Measurements from ENCODE around the gene LMNB1. TPM values are rescaled to one million over a fixed set of nuclear protein-coding genes. Genes with fewer than 3 reads are reported as not detected.
"Not testable (repeated sequence)": the region's sequence is repeated elsewhere in the genome, so short reads cannot be mapped to it uniquely, and the experiment has no call there.

LMNB1 gene
- total RNA-seq, 1 donor from 2014 or later = 200 TPM

DNA sequence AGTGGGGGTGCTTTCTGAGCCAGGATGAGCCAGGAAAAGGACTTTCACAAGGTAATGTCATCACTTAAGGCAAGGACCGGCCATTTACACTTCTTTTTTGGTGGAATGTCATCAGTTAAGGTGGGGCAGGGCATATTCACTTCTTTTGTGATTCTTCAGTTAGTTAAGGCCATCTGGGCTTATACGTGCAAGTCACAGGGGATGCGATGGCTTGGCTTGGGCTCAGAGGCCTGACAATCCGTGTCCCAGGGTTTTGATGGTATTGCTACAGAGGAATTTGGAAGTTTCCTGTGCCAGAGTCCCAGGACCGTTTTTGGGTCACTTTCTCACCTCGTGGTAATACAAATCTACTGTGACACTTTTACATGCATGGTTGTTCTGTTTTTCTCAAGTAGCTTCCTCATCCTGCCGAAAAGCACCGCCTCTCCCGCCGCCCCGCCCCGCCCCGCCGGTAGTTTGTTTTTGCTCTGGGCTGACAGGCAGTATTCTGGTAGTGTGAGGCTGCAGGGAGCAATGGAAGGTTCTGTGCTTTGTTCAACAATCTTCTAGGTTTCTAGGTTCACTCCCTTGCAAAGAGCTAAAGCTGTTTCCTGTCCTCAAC is 68.6 kb downstream of the LMNB1 start:
- Mint-ChIP-seq H3K4me1 (ENCODE audit: low read depth) (peaks cover 39% of the 10 kb centered on the region), H3K27ac (peak overlapping the region; percentile 68)
- H3K4me3 Mint-ChIP-seq; H3K9me3 Mint-ChIP-seq; H3K36me3 Mint-ChIP-seq (ENCODE audit: low read depth); DNase-seq (ENCODE audit: low spot score); H3K27me3 Mint-ChIP-seq (ENCODE audit: insufficient read depth): not testable (repeated sequence)
- intact Hi-C loops (cut with micrococcal nuclease) = loop anchor here (1.0 kb wide), 1 partner anchor 8 kb away; no protein-coding TSS in a partner anchor

DNA sequence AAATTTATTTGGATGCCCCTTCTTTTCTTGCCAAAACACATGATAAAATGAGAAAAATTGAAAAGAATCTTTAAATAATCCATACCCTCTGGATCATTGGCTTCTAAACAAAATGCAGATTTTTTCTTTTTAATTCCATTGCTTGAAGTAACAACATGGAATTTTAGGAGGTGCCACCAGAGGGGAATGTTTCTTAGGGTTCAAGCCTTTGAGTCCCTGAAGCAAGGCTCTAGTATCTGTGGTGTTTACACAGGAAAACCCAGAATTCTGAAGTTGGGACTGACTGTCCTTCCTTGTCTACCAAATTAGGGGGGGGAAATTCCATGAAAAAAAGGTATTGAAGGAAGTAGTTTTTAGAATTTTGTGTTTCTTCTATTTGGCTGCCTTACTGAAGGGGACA is 69.4 kb downstream of the LMNB1 start:
- Mint-ChIP-seq H3K4me3 (no peak overlapping the region), H3K27ac (no peak overlapping the region), H3K36me3 (ENCODE audit: low read depth) (no peaks in the 10 kb centered on the region), H3K27me3 (ENCODE audit: insufficient read depth) (no peaks in the 10 kb centered on the region), H3K9me3 (no peaks in the 10 kb centered on the region), H3K4me1 (ENCODE audit: low read depth) (peaks cover 42% of the 10 kb centered on the region)
- DNase-seq (ENCODE audit: low spot score) = no peak
- intact Hi-C loops (cut with micrococcal nuclease) = no loop called here

DNA sequence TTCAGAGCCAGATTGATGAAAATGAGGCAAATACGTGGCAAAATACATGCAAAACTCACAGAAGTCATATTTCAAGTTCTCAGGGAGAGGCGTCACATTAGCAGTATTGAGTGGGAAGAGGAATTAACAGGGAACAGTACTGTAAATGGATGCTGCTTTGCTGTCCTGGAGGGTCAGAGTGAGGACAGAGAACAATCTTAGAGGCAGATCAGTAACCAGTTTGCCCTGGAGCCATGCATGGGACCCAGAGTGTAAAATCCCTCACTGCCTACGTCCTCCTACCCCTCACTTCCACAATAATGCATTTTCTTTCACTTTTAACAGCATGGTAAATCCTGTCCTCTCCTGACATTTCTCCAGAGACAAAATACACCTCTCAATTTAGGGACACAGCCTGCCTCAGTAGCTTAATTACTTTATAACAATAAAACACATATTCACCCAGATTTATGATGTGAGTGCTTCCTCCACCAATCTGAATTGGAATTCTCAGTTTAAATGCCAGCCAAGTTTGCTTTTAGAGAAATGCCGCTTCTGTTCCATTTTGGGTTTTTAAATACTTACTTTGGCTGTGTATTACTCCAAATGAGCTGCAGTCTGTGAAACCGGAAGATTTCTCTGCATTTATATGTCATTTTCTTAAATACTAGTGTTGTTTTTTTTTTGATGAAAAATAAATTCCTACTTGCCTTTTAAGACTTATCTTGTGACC is 70.0 kb downstream of the LMNB1 start:
- intact Hi-C loops (cut with micrococcal nuclease) = no loop called here
- no peak for DNase-seq (ENCODE audit: low spot score)
- Mint-ChIP-seq H3K4me3 (no peak overlapping the region), H3K4me1 (ENCODE audit: low read depth) (peaks cover 48% of the 10 kb centered on the region), H3K9me3 (no peaks in the 10 kb centered on the region), H3K36me3 (ENCODE audit: low read depth) (no peaks in the 10 kb centered on the region), H3K27me3 (ENCODE audit: insufficient read depth) (no peaks in the 10 kb centered on the region), H3K27ac (no peak overlapping the region)

DNA sequence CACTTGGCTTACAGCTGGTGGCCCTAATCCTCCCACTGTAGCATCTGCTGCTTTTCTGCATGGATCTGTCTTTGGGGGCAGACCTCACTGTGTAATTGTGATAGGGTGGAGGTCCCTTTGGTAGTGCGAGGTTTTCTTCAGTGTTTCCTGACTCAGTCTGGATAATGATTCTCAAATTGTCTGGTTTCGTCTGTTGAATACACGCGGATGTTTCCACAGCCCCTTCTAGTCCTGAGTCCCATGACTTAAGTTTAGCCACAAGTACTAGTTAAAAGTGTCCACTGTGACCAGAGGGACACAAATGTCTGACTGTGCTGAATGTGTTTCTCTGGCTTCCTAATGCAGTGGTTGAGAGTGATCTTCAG is 70.5 kb downstream of the LMNB1 start:
- intact Hi-C loops (cut with micrococcal nuclease) = no loop called here
- no peak overlapping the region for H3K4me3 Mint-ChIP-seq
- H3K9me3 Mint-ChIP-seq = no peaks in the 10 kb centered on the region
- no peak for DNase-seq (ENCODE audit: low spot score)
- H3K27me3 Mint-ChIP-seq (ENCODE audit: insufficient read depth) = no peaks in the 10 kb centered on the region
- no peak overlapping the region for H3K27ac Mint-ChIP-seq
- peaks cover 53% of the 10 kb centered on the region for H3K4me1 Mint-ChIP-seq (ENCODE audit: low read depth)
- H3K36me3 Mint-ChIP-seq (ENCODE audit: low read depth) = no peaks in the 10 kb centered on the region

DNA sequence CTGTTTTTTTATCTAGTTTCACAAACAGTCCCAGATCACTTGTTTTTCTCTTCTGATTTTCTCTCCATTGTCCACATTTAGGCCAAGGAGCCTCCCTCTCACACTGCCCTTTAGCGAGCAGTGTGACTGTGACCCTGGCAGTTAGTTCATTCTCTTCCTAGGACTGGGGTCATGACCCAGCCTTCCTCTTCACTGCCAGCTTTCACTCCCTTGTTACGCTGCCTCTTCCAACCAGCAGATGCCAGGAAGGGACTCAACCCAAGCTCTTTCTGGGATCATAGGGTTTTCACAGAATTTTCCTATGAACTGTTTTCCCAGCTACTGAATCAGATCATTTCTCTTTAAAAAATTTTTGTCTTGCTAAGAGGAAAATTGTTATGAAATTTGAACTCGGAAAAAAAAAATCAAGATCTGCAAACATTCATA is 70.9 kb downstream of the LMNB1 start:
- Mint-ChIP-seq H3K4me1 (ENCODE audit: low read depth) (peaks cover 57% of the 10 kb centered on the region), H3K4me3 (no peak overlapping the region), H3K27me3 (ENCODE audit: insufficient read depth) (no peaks in the 10 kb centered on the region), H3K27ac (no peak overlapping the region), H3K9me3 (no peaks in the 10 kb centered on the region), H3K36me3 (ENCODE audit: low read depth) (no peaks in the 10 kb centered on the region)
- intact Hi-C loops (cut with micrococcal nuclease) = no loop called here
- DNase-seq (ENCODE audit: low spot score) = no peak

DNA sequence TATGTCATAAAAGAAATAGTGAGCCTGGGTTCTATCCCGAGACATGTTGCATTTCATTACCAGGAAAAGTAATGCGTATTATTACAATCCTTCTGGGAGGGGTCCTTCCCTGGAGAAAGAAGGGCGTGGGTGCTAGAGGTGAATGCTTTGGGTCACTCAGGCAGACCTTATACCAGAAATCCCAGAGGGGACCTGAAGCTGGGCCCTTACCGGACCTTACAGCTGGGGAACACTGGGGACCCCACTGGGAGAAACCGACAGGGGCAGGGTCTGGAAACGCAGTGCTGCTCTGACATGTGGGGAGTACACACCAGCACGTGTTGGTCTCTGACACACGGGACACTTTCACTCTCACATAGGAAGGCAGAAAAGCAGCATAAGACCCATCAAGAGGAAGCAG is 71.3 kb downstream of the LMNB1 start:
- Mint-ChIP-seq H3K27me3 (ENCODE audit: insufficient read depth) (no peaks in the 10 kb centered on the region), H3K27ac (no peak overlapping the region), H3K36me3 (ENCODE audit: low read depth) (no peaks in the 10 kb centered on the region), H3K9me3 (no peaks in the 10 kb centered on the region), H3K4me1 (ENCODE audit: low read depth) (peaks cover 60% of the 10 kb centered on the region), H3K4me3 (no peak overlapping the region)
- intact Hi-C loops (cut with micrococcal nuclease) = no loop called here
- DNase-seq (ENCODE audit: low spot score) = no peak

DNA sequence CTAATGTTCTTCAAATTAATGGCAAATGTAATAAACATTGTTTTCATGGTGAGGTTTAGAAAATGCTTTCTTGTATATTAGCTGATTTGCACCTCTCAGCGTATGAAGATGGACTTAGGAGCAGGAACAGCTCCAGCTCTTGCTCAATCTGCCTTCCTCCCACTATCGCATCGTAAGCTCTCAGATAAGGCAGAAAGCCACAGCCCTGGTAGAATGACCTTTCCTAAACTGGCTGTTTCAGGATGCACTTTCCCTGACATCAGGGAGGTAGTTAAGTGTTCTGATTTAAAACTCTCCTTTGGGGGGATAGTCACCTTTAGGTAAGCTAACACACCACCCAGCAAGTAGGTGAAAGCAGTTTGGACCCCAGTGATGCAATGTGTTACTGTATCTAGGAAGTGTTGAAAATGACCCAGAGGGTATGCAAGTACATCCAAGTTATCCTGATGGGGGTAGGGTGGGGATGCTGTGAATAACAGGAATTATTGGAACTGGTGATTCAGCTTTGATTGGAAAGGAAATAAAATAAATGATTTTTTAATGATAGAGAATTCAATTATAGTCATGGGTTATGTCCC is 72.3 kb downstream of the LMNB1 start:
- DNase-seq (ENCODE audit: low spot score) = no peak
- no peaks in the 10 kb centered on the region for H3K9me3 Mint-ChIP-seq
- peaks cover 4% of the 10 kb centered on the region for H3K36me3 Mint-ChIP-seq (ENCODE audit: low read depth)
- no peak overlapping the region for H3K4me3 Mint-ChIP-seq
- intact Hi-C loops (cut with micrococcal nuclease) = no loop called here
- H3K27me3 Mint-ChIP-seq (ENCODE audit: insufficient read depth) = no peaks in the 10 kb centered on the region
- H3K4me1 Mint-ChIP-seq (ENCODE audit: low read depth) = peaks cover 63% of the 10 kb centered on the region
- H3K27ac Mint-ChIP-seq = no peak overlapping the region

DNA sequence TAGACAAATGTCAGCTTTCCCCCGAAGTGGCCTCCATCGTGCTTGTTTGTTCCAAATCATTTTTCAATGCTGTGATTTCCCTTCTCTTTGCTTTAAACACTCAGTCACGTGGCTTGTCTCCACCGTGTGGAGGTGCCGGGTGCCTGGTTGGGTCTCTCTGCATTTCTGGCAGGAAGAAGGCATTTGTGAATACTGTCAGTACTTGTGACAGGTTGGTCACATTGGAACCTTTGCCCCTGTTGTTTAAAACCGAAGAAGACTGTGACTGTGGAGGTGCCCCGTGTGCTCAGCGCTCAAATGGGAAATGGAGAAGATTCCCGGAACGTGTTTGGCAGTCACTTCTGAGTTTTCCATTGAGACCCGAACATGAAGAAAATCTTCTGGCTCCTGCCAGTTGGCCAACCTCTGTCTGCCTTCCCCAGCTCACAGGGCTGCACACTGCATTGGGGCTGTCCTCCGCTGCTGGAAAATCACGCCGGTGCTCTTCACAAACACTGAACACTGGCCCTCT is 74.6 kb downstream of the LMNB1 start:
- H3K9me3 Mint-ChIP-seq = no peaks in the 10 kb centered on the region
- no peak for DNase-seq (ENCODE audit: low spot score)

DNA sequence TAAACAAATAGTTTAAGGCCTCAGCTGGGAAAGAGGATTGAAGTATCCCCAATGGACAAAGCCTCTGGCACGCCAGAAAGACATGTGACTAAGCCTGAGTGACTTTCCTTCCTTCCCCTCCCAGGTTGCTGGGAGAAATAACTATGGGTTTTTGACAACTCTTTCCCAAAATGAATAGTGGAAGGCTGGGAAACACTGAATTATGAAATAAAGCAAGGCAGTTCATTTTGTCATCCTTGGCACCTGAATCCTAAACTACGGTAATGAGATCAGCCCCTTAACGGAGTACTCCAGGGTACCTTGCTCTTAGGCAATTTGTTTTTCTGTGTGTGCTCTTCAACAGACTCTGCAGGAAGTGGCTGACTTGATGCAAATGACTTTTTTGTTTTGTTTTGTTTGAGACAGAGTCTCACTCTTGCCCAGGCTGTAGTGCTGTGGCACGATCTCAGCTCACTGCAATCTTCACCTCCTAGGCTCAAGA is 75.2 kb downstream of the LMNB1 start:
- H3K4me3 Mint-ChIP-seq = peak overlapping the region; percentile 80
- peaks cover 11% of the 10 kb centered on the region for H3K36me3 Mint-ChIP-seq (ENCODE audit: low read depth)
- H3K4me1 Mint-ChIP-seq (ENCODE audit: low read depth) = peaks cover 43% of the 10 kb centered on the region
- H3K27ac Mint-ChIP-seq = peak overlapping the region; percentile 87
- H3K27me3 Mint-ChIP-seq (ENCODE audit: insufficient read depth) = no peaks in the 10 kb centered on the region
- intact Hi-C loops (cut with micrococcal nuclease) = loop anchor here (2.0 to 5.0 kb wide), 4 partner anchors 41 to 250 kb away; partner anchors contain the start of genes C5orf63, MARCHF3 and PHAX
- no peaks in the 10 kb centered on the region for H3K9me3 Mint-ChIP-seq
- DNase-seq (ENCODE audit: low spot score) = peak; percentile 28

More for the DNA sequence above, 74.6 kb downstream of the LMNB1 start:
- H3K4me3 Mint-ChIP-seq = peak overlapping the region; percentile 12
- peaks cover 49% of the 10 kb centered on the region for H3K4me1 Mint-ChIP-seq (ENCODE audit: low read depth)
- intact Hi-C loops (cut with micrococcal nuclease) = loop anchor here (2.0 to 5.0 kb wide), 4 partner anchors 41 to 249 kb away; partner anchors contain the start of genes C5orf63, MARCHF3 and PHAX
- no peaks in the 10 kb centered on the region for H3K27me3 Mint-ChIP-seq (ENCODE audit: insufficient read depth)
- H3K27ac Mint-ChIP-seq = peak overlapping the region; percentile 87
- H3K36me3 Mint-ChIP-seq (ENCODE audit: low read depth) = peaks cover 8% of the 10 kb centered on the region

DNA sequence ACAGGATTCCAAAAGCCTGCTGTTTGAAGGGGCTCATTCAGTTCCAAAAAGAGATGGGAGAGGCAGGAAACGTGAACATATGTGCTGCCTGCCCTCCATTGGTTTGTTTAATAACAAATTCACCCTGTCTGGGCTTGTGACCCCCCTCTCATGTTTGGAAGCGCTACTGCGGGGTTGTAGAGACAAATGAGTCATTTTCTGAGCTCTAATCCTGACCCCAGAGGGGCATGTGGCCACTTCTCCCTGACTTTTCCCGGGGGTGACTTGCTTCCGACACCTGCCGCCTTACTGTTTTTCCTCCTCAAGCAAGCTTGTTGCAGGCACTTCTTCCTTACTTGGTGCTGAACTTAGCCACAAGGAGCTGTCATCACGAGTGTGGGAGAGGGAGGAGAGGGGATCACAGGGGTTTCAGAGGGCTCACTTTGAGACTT is 75.9 kb downstream of the LMNB1 start:
- H3K4me1 Mint-ChIP-seq (ENCODE audit: low read depth) = peaks cover 40% of the 10 kb centered on the region
- peak overlapping the region; percentile 80 for H3K4me3 Mint-ChIP-seq
- peak overlapping the region; percentile 90 for H3K27ac Mint-ChIP-seq
- no peaks in the 10 kb centered on the region for H3K27me3 Mint-ChIP-seq (ENCODE audit: insufficient read depth)
- peaks cover 12% of the 10 kb centered on the region for H3K36me3 Mint-ChIP-seq (ENCODE audit: low read depth)
- no peaks in the 10 kb centered on the region for H3K9me3 Mint-ChIP-seq
- no peak for DNase-seq (ENCODE audit: low spot score)
- intact Hi-C loops (cut with micrococcal nuclease) = loop anchor here (1.0 to 5.0 kb wide), 5 partner anchors 8 to 251 kb away; partner anchors contain the start of genes C5orf63, MARCHF3 and PHAX

DNA sequence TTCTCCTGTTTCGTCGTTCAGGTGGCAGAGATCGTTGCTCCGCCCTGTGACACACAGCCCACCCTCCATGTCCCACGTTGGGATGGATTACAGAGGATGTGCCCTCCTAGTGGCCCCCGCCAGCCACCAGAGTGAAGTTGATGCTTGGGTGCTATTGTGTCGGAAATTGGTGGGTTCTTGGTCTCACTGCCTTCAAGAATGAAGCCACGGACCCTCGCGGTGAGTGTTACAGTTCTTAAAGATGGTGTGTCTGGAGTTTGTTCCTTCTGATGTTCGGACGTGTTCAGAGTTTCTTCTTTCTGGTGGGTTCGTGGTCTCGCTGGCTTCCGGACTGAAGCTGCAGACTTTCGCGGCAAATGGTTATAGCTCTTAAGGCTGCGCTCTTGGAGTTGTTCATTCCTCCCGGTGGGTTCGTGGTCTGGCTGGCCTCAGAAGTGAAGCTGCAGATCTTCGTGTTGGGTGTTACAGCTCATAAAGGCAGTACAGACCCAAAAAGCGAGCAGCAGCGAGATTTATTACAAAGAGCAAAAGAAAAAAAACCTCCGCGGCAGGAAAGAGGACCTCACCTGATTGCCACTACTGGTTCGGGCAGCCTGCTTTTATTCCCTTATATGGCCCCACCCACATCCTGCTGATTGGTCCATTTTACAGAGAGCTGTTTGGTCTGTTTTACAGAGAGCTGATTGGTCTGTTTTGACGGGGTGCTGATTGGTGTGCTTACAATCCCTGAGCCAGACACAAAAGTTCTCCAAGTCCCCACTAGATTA is 76.8 kb downstream of the LMNB1 start:
- not testable (repeated sequence) for H3K9me3 Mint-ChIP-seq; H3K27me3 Mint-ChIP-seq (ENCODE audit: insufficient read depth)
- intact Hi-C loops (cut with micrococcal nuclease) = loop anchor here (1.0 to 5.0 kb wide), 5 partner anchors 8 to 251 kb away; partner anchors contain the start of genes C5orf63, MARCHF3 and PHAX
- Mint-ChIP-seq H3K4me1 (ENCODE audit: low read depth) (peaks cover 40% of the 10 kb centered on the region), H3K36me3 (ENCODE audit: low read depth) (peaks cover 12% of the 10 kb centered on the region), H3K4me3 (peak overlapping the region; percentile 80), H3K27ac (peak overlapping the region; percentile 90)
- peak; percentile 37 for DNase-seq (ENCODE audit: low spot score)

DNA sequence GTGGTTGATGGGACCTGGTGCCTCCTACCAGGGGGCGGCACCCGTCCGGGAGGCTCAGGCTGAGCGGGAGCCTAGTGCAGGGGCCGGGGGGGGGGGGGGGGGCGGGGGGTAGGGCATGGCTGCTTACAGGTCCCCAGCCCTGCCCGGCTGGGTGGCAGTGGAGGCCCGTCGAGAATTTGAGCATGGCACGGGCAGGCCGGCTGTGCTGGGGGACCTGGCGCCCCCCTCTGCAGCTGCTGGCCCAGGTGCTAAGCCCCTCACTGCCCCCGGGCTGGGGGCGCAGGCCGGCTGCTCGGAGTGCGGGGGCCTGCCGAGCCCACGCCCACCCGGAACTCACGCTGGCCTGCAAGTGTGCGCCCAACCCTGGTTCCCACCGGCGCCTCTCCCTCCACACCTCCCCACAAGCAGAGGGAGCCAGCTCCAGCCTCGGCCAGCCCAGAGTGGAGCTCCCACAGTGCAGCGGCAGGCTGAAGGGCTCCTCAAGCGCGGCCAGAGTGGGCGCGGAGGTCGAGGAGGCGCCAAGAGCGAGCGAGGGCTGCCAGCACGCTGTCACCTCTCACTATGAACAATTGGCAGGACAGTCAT is 77.7 kb downstream of the LMNB1 start:
- Mint-ChIP-seq H3K27me3 (ENCODE audit: insufficient read depth) (no peaks in the 10 kb centered on the region), H3K36me3 (ENCODE audit: low read depth) (peaks cover 12% of the 10 kb centered on the region), H3K4me3 (no peak overlapping the region), H3K4me1 (ENCODE audit: low read depth) (peaks cover 40% of the 10 kb centered on the region), H3K27ac (peak overlapping the region; percentile 22), H3K9me3 (no peaks in the 10 kb centered on the region)
- no peak for DNase-seq (ENCODE audit: low spot score)
- intact Hi-C loops (cut with micrococcal nuclease) = loop anchor here (5.0 kb wide), 2 partner anchors 218 to 252 kb away; partner anchors contain the start of genes C5orf63 and PHAX

All from activated T-helper 1 cell treated with anti-CD3 and anti-CD28 coated beads, Interleukin-12 subunit alpha, Interleukin-12 subunit beta, Interleukin-2, Interleukin-4 antibody, amounts not matched to agents 30 ng/mL and 10 ng/mL and 1 ng/mL, durations not matched to agents 14 hours and 24 hours and 36 hours (primary cell).